SU-DHL-6 (cell line): Measurements from ENCODE around the gene CBY2.

Experiments used
- CTCF ChIP-seq: fragments of 200-600 bp; sonication (generic); IDR thresholded peaks from one replicate; pipeline ENCODE4 v1.5.1; 2017; ENCODE audit warnings: antibody characterized with exemption, mild to moderate bottlenecking, low read length, moderate library complexity; ENCODE audit not compliant: insufficient read depth, poor library complexity, severe bottlenecking
- EZH2phosphoT487 ChIP-seq: fragments of 200-600 bp; sonication (generic), shearing (Covaris generic); conservative IDR thresholded peaks from 2 replicates; pipeline ENCODE4 v1.6.1; 2018; ENCODE audit warnings: mild to moderate bottlenecking, antibody characterized with exemption, low read length, moderate library complexity, mixed read lengths

- TF ChIP-seq CTCF (no peak), EZH2phosphoT487 (no peak)
These were observed 12.1 kb downstream of the CBY2 start for GRCh38 chr13:45714170-45714569.
